IMR-90 (cell line): ENCODE measurements around the gene PRSS35. TPM values are rescaled to one million over a fixed set of nuclear protein-coding genes. Genes with fewer than 3 reads are reported as not detected.

ENCODE experiments used
- ATAC-seq: fragments of 200-7000 bp; cut with Tn5 transposase; 2 replicates; pipeline ENCODE4 v1.9.1; 2020; ENCODE audit warnings: low read depth, mild to moderate bottlenecking, moderate library complexity
- BruUV-seq: library from RNA; stranded (reverse); fragments of 400-500 nt; replicated peaks from 2 replicates; lab custom pipeline; 2021; lab: Mats Ljungman, UMichigan
- CTCF ChIA-PET: fragments of 300-600 bp; formaldehyde crosslinking; extraction: SDS; loops from one replicate; lab custom pipeline; 2021; ENCODE audit warnings: antibody characterized with exemption; lab: Yijun Ruan, JAX
- POLR2A ChIA-PET: fragments of 300-600 bp; sonication (Branson Sonifier 250); formaldehyde crosslinking; loops from one replicate; lab custom pipeline; 2022; ENCODE audit warnings: antibody characterized with exemption; ENCODE audit not compliant: unreplicated experiment; lab: Charles Lee
- DNase-seq: peaks from one replicate; pipeline ENCODE4 v3.0.0; 2013
- H2AFZ ChIP-seq: replicated peaks from 2 replicates; pipeline ENCODE3; 2013; ENCODE audit warnings: low read length, mild to moderate bottlenecking; ENCODE audit not compliant: poor library complexity
- H2AK5ac ChIP-seq: 2 replicates; pipeline ENCODE4 v1.6.1; 2013; ENCODE audit warnings: low read depth, low read length, inconsistent platforms
- H2AK9ac ChIP-seq: replicated peaks from 2 replicates; pipeline ENCODE3; 2013; ENCODE audit warnings: mild to moderate bottlenecking, low read depth, low read length, moderate library complexity; ENCODE audit not compliant: poor library complexity
- H2BK120ac ChIP-seq: 2 replicates; pipeline ENCODE4 v1.6.1; 2013; ENCODE audit warnings: low read depth, low read length, inconsistent platforms
- H2BK15ac ChIP-seq: 3 replicates; pipeline ENCODE4 v1.6.1; 2013; ENCODE audit warnings: low read depth, low read length, inconsistent platforms
- H2BK20ac ChIP-seq: 2 replicates; pipeline ENCODE4 v1.6.1; 2013; ENCODE audit warnings: low read depth, mild to moderate bottlenecking, inconsistent platforms, low read length, moderate library complexity
- H2BK5ac ChIP-seq: 2 replicates; pipeline ENCODE4 v1.6.1; 2013; ENCODE audit warnings: mild to moderate bottlenecking, low read depth, low read length, inconsistent platforms; ENCODE audit not compliant: poor library complexity, severe bottlenecking
- H3K14ac ChIP-seq: replicated peaks from 2 replicates; pipeline ENCODE4 v1.6.1; 2013; ENCODE audit warnings: low read depth, low read length, inconsistent platforms
- H3K18ac ChIP-seq: 2 replicates; pipeline ENCODE4 v1.6.1; 2013; ENCODE audit warnings: low read depth, low read length, control low read depth
- H3K23ac ChIP-seq: 2 replicates; pipeline ENCODE4 v1.6.1; 2013; ENCODE audit warnings: low read depth, low read length, inconsistent platforms
- H3K27ac ChIP-seq: 2 replicates; pipeline ENCODE4 v1.5.1; 2013; ENCODE audit warnings: mild to moderate bottlenecking, control low read depth, low read length; ENCODE audit not compliant: insufficient read depth
- H3K27me3 ChIP-seq: 2 replicates; pipeline ENCODE4 v1.6.1; 2013; ENCODE audit warnings: low read length; ENCODE audit not compliant: control insufficient read depth, insufficient read depth
- H3K36me3 ChIP-seq: 2 replicates; pipeline ENCODE4 v1.6.1; 2013; ENCODE audit warnings: low read length, mixed read lengths; ENCODE audit not compliant: control insufficient read depth, insufficient read depth
- H3K4ac ChIP-seq: 2 replicates; pipeline ENCODE4 v1.6.1; 2013; ENCODE audit warnings: low read depth, low read length, inconsistent platforms
- H3K4me1 ChIP-seq: 2 replicates; pipeline ENCODE4 v1.6.1; 2013; ENCODE audit warnings: low read length, mixed read lengths; ENCODE audit not compliant: control insufficient read depth, insufficient read depth
- H3K4me2 ChIP-seq: 2 replicates; pipeline ENCODE4 v1.6.1; 2013; ENCODE audit warnings: low read depth, mild to moderate bottlenecking, control low read depth, low read length, moderate library complexity
- H3K4me3 ChIP-seq: 2 replicates; pipeline ENCODE4 v1.5.1; 2013; ENCODE audit warnings: low read depth, mild to moderate bottlenecking, control low read depth, low read length, moderate library complexity; ENCODE audit not compliant: insufficient read depth
- H3K56ac ChIP-seq: 2 replicates; pipeline ENCODE4 v1.6.1; 2013; ENCODE audit warnings: low read length, inconsistent platforms; ENCODE audit not compliant: insufficient read depth; ENCODE audit errors: extremely low read depth
- H3K79me1 ChIP-seq, 2 experiments: 2 replicates each; pipeline ENCODE4 v1.6.1; 2013; ENCODE audit warnings: low read length in 2 of 2, inconsistent platforms in 1 of 2, low read depth in 1 of 2
- H3K9ac ChIP-seq: 2 replicates; pipeline ENCODE4 v1.6.1; 2013; ENCODE audit warnings: low read depth, low read length, control low read depth
- H3K9me1 ChIP-seq: 2 replicates; pipeline ENCODE4 v1.6.1; 2013; ENCODE audit warnings: low read length, inconsistent platforms; ENCODE audit not compliant: insufficient read depth
- H3K9me3 ChIP-seq: 2 replicates; pipeline ENCODE4 v1.6.1; 2013; ENCODE audit warnings: low read length; ENCODE audit not compliant: control insufficient read depth, insufficient read depth
- H4K20me1 ChIP-seq: 2 replicates; pipeline ENCODE4 v1.6.1; 2013; ENCODE audit warnings: low read length, inconsistent platforms; ENCODE audit not compliant: insufficient read depth
- H4K5ac ChIP-seq: 2 replicates; pipeline ENCODE4 v1.6.1; 2013; ENCODE audit warnings: mild to moderate bottlenecking, low read depth, low read length, control low read depth
- H4K8ac ChIP-seq, 2 experiments: 2 replicates each; pipeline ENCODE4 v1.6.1; 2013; ENCODE audit warnings: low read depth in 2 of 2, low read length in 2 of 2, control low read depth in 1 of 2, inconsistent platforms in 1 of 2
- H4K91ac ChIP-seq: 2 replicates; pipeline ENCODE4 v1.6.1; 2013; ENCODE audit warnings: low read depth, low read length, inconsistent platforms; ENCODE audit not compliant: insufficient read depth
- RCOR1 ChIP-seq: IDR thresholded peaks from 2 replicates; pipeline ENCODE4 v1.6.1; 2012; ENCODE audit warnings: mild to moderate bottlenecking, low read length, improper control_type of control experiment; ENCODE audit not compliant: insufficient replicate concordance
- WGBS, 2 experiments: methylation state at CpG; one replicate each; pipeline versions ENCODE4 v1.1.5 to v1.1.7; 2013; ENCODE audit warnings: missing lambda C conversion rate in 2 of 2; ENCODE audit not compliant: insufficient read length in 1 of 2; ENCODE audit errors: extremely low coverage in 2 of 2; 5-methylcytosine and 5-hydroxymethylcytosine counted together
- dilution Hi-C: fragments of 300-500 bp; cut with HindIII; formaldehyde crosslinking; loops from one replicate; pipeline ENCODE4 v1.14.3; 2018; ENCODE audit warnings: low sequenced_read_pairs; ENCODE audit not compliant: unreplicated experiment
- in situ Hi-C: fragments of 300-500 bp; cut with MboI; formaldehyde crosslinking; loops from 3 replicates; pipeline ENCODE4 v1.14.3; 2019; ENCODE audit warnings: low sequenced_read_pairs, inconsistent platforms, mixed read lengths
- intact Hi-C: fragments of 100-400 bp; cut with micrococcal nuclease; formaldehyde crosslinking; loops from 2 replicates; pipeline ENCODE4 v1.10.0; 2022
- polyA plus RNA-seq, 3 experiments: library from polyadenylated mRNA; depleted of rRNA; stranded (reverse); fragments of >200 nt; gene quantifications; 2 replicates each; pipeline ENCODE4 v1.2.3, GENCODE V29; 2012; ENCODE audit warnings: low replicate concordance in 1 of 3
- total RNA-seq: library from RNA; depleted of rRNA; stranded (reverse); fragments of >200 nt; gene quantifications from 2 replicates; pipeline ENCODE4 v1.2.3, GENCODE V29; 2012

PRSS35 gene
- total and polyA plus RNA-seq, 2 of the 4 experiments (the other 2 are of a cell fraction), result 5.2 to 5.6 TPM

DNA sequence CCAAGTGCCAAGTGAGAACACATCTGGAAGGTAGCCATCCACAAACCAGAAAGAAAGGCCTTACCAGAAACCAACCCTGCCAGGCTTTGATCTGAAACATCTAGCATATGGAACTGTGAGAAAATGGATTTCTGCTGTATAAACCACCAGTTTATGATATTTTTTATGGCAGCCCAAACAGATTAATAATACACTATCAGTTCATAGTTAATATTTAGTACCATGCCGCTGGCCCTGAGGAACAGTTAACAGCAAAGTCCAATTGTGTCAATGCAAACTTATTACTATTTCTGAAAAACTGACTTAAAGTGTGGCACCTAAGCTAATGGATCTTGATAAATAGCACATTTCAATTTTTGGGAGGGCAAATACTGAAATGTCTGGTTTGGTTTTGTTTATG is 35.4 kb upstream of the PRSS35 start:
- no peak for TF ChIP-seq RCOR1
- H3K4me3 ChIP-seq, result no peak overlapping the region
- no peaks in the 10 kb centered on the region for H3K9me1 ChIP-seq
- H2AFZ ChIP-seq, result no peak overlapping the region
- no peak overlapping the region for H3K18ac ChIP-seq
- no peak overlapping the region for H2BK120ac ChIP-seq
- POLR2A ChIA-PET, result no interaction called here
- no CpG with 5 or more reads among the region's 1 CpG for WGBS, 2 experiments
- no peak overlapping the region for H3K23ac ChIP-seq
- no peak overlapping the region for H4K8ac ChIP-seq
- no peak overlapping the region for H3K4ac ChIP-seq
- DNase-seq, result no peak
- no peaks in the 10 kb centered on the region for H3K79me1 ChIP-seq
- H3K9me3 ChIP-seq, result no peaks in the 10 kb centered on the region
- in situ Hi-C loops, result no loop called here
- CTCF ChIA-PET, result interaction anchor here (0.6 kb wide), 2 partner anchors 9 to 17 kb away, joined by 4 read pairs; no protein-coding TSS in a partner anchor
- H3K4me1 ChIP-seq, result no peaks in the 10 kb centered on the region
- H2BK15ac ChIP-seq, result no peak overlapping the region
- no peak for ATAC-seq
- no peak overlapping the region for H2BK20ac ChIP-seq
- intact Hi-C loops, result no loop called here
- no peak overlapping the region for H3K14ac ChIP-seq
- H4K20me1 ChIP-seq, result no peaks in the 10 kb centered on the region
- H4K91ac ChIP-seq, result no peak overlapping the region
- H2AK5ac ChIP-seq, result no peak overlapping the region
- H4K5ac ChIP-seq, result no peak overlapping the region
- peaks cover 6% of the 10 kb centered on the region; the same call in 1 of the 2 replicates for H3K27me3 ChIP-seq
- no peak overlapping the region for H3K9ac ChIP-seq
- H2AK9ac ChIP-seq, result no peak overlapping the region
- H2BK5ac ChIP-seq, result no peak overlapping the region
- dilution Hi-C loops, result no loop called here
- H3K36me3 ChIP-seq, result no peaks in the 10 kb centered on the region
- H3K27ac ChIP-seq, result no peak overlapping the region
- H3K56ac ChIP-seq, result no peak overlapping the region
- H3K4me2 ChIP-seq, result no peak overlapping the region
- no TSS peak for BruUV-seq
